Measurements from ENCODE around the gene TNFSF4. TPM values are rescaled to one million over a fixed set of nuclear protein-coding genes. Genes with fewer than 3 reads are reported as not detected.

The TNFSF4 gene
- polyA plus RNA-seq, 1 of the 3 experiments (the other 2 are of a cell fraction), result 25.9 TPM

- no peak for DNase-seq
- no peak overlapping the region for H3K4me3 ChIP-seq (ENCODE audit: low read depth in 2 of 2, low read length in 1 of 2)
- H4K20me1 ChIP-seq (ENCODE audit: insufficient read depth), result no peaks in the 10 kb centered on the region
- no peak overlapping the region for H2AFZ ChIP-seq (ENCODE audit: low read depth)
- no peak overlapping the region for H3K27ac ChIP-seq (ENCODE audit: low read depth in 2 of 2, low read length in 1 of 2)
- no peaks in the 10 kb centered on the region for H3K27me3 ChIP-seq (ENCODE audit: insufficient read depth)
- no peaks in the 10 kb centered on the region for H3K9me2 ChIP-seq
- H3K4me2 ChIP-seq, result no peak overlapping the region
- H3K9ac ChIP-seq, result no peak overlapping the region
- ChIA-PET POLR2A (no interaction called here), CTCF (interaction anchor here (0.9 to 2.1 kb wide), 2 partner anchors 387 to 471 kb away, joined by 3 to 6 read pairs; no protein-coding TSS in a partner anchor)
- H3K36me3 ChIP-seq (replicated peaks in 1 of 2; ENCODE audit: control insufficient read depth in 1 of 2, insufficient read depth in 2 of 2, low read length in 1 of 2), result no peaks in the 10 kb centered on the region
- H3K79me2 ChIP-seq (ENCODE audit: insufficient read depth), result no peaks in the 10 kb centered on the region
- WGBS (ENCODE audit: low lambda C conversion rate), result 87% methylated on average over 1 of the region's 1 CpG
- no peaks in the 10 kb centered on the region; a peak in 1 of 4 replicates for H3K4me1 ChIP-seq (ENCODE audit: control insufficient read depth in 1 of 2, insufficient read depth in 2 of 2, low read depth in 1 of 2, low read length in 1 of 2)
- no peak for TF ChIP-seq NFIC (IDR thresholded peaks at IDR 0.05; ENCODE audit: borderline replicate concordance)
- TF ChIP-seq, protein P1, sequence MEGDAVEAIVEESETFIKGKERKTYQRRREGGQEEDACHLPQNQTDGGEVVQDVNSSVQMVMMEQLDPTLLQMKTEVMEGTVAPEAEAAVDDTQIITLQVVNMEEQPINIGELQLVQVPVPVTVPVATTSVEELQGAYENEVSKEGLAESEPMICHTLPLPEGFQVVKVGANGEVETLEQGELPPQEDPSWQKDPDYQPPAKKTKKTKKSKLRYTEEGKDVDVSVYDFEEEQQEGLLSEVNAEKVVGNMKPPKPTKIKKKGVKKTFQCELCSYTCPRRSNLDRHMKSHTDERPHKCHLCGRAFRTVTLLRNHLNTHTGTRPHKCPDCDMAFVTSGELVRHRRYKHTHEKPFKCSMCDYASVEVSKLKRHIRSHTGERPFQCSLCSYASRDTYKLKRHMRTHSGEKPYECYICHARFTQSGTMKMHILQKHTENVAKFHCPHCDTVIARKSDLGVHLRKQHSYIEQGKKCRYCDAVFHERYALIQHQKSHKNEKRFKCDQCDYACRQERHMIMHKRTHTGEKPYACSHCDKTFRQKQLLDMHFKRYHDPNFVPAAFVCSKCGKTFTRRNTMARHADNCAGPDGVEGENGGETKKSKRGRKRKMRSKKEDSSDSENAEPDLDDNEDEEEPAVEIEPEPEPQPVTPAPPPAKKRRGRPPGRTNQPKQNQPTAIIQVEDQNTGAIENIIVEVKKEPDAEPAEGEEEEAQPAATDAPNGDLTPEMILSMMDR (IDR thresholded peaks at IDR 0.05), result peak; percentile 22
- TF ChIP-seq, protein P2, sequence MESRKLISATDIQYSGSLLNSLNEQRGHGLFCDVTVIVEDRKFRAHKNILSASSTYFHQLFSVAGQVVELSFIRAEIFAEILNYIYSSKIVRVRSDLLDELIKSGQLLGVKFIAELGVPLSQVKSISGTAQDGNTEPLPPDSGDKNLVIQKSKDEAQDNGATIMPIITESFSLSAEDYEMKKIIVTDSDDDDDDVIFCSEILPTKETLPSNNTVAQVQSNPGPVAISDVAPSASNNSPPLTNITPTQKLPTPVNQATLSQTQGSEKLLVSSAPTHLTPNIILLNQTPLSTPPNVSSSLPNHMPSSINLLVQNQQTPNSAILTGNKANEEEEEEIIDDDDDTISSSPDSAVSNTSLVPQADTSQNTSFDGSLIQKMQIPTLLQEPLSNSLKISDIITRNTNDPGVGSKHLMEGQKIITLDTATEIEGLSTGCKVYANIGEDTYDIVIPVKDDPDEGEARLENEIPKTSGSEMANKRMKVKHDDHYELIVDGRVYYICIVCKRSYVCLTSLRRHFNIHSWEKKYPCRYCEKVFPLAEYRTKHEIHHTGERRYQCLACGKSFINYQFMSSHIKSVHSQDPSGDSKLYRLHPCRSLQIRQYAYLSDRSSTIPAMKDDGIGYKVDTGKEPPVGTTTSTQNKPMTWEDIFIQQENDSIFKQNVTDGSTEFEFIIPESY (IDR thresholded peaks at IDR 0.05; ENCODE audit: borderline replicate concordance, low read depth), result no peak
- no peaks in the 10 kb centered on the region for H3K9me3 ChIP-seq
- H3F3A ChIP-seq (replicated peaks; ENCODE audit: insufficient read depth), result no peaks in the 10 kb centered on the region
Measured at GRCh38 chr1:173213665-173214064, 6.5 kb upstream of the TNFSF4 start.

- Histone ChIP-seq H3K9me2 (no peaks in the 10 kb centered on the region), H3K9me3 (no peaks in the 10 kb centered on the region), H3K4me1 (ENCODE audit: control insufficient read depth in 1 of 2, insufficient read depth in 2 of 2, low read depth in 1 of 2, low read length in 1 of 2) (no peaks in the 10 kb centered on the region; a peak in 1 of 4 replicates), H3K4me2 (no peak overlapping the region), H3K27me3 (ENCODE audit: insufficient read depth) (no peaks in the 10 kb centered on the region), H3K27ac (ENCODE audit: low read depth in 2 of 2, low read length in 1 of 2) (no peak overlapping the region), H4K20me1 (ENCODE audit: insufficient read depth) (no peaks in the 10 kb centered on the region), H2AFZ (ENCODE audit: low read depth) (no peak overlapping the region), H3K9ac (no peak overlapping the region), H3F3A (replicated peaks; ENCODE audit: insufficient read depth) (peaks cover under 1% of the 10 kb centered on the region), H3K4me3 (ENCODE audit: low read depth in 2 of 2, low read length in 1 of 2) (no peak overlapping the region), H3K36me3 (replicated peaks in 1 of 2; ENCODE audit: control insufficient read depth in 1 of 2, insufficient read depth in 2 of 2, low read length in 1 of 2) (no peaks in the 10 kb centered on the region), H3K79me2 (ENCODE audit: insufficient read depth) (no peaks in the 10 kb centered on the region)
- WGBS (ENCODE audit: low lambda C conversion rate), result 85% methylated on average over 2 of the region's 2 CpGs
- no peak for DNase-seq
- CTCF ChIA-PET, result interaction anchor here (0.9 to 2.1 kb wide), 2 partner anchors 387 to 470 kb away, joined by 3 to 6 read pairs; no protein-coding TSS in a partner anchor
- TF ChIP-seq EZH2phosphoT487 (IDR thresholded peaks at IDR 0.05; ENCODE audit: borderline replicate concordance, low read depth) (no peak), FOXM1 (IDR thresholded peaks at IDR 0.05; ENCODE audit: low read depth) (no peak), FOSL2 (IDR thresholded peaks at IDR 0.05; ENCODE audit: borderline replicate concordance, low read depth) (no peak), SMC3 (IDR thresholded peaks at IDR 0.05; ENCODE audit: low read depth, low read length) (no peak), FOXJ3 (CRISPR knock-in tag; IDR thresholded peaks at IDR 0.05) (no peak), RFX5 (IDR thresholded peaks at IDR 0.05; ENCODE audit: low read length) (no peak), NRF1 (IDR thresholded peaks at IDR 0.05; ENCODE audit: low read depth, low read length) (no peak), MEF2A (IDR thresholded peaks at IDR 0.05; ENCODE audit: borderline replicate concordance, low read depth) (no peak)
- TF ChIP-seq, protein P1 (IDR thresholded peaks at IDR 0.05), result no peak
- TF ChIP-seq, protein P3, sequence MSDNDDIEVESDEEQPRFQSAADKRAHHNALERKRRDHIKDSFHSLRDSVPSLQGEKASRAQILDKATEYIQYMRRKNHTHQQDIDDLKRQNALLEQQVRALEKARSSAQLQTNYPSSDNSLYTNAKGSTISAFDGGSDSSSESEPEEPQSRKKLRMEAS (IDR thresholded peaks at IDR 0.05; ENCODE audit: low read depth), result no peak
- TF ChIP-seq, protein P4, sequence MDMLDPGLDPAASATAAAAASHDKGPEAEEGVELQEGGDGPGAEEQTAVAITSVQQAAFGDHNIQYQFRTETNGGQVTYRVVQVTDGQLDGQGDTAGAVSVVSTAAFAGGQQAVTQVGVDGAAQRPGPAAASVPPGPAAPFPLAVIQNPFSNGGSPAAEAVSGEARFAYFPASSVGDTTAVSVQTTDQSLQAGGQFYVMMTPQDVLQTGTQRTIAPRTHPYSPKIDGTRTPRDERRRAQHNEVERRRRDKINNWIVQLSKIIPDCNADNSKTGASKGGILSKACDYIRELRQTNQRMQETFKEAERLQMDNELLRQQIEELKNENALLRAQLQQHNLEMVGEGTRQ (IDR thresholded peaks at IDR 0.05; ENCODE audit: borderline replicate concordance, low read depth, low read length), result no peak
- POLR2A ChIA-PET, result no interaction called here
Measured at GRCh38 chr1:173212952-173213491, 5.9 kb upstream of the TNFSF4 start.

Data from SK-N-SH (cell line).